Left lobe of liver (tissue), 2 donors: Measurements from ENCODE around the gene ARHGAP15. TPM values are rescaled to one million over a fixed set of nuclear protein-coding genes. Genes with fewer than 3 reads are reported as not detected.
"Not testable (repeated sequence)": the region's sequence is repeated elsewhere in the genome, so short reads cannot be mapped to it uniquely, and the experiment has no call there.

Experiments used
- ATAC-seq: fragments of 200-7000 bp; cut with Tn5 transposase; one replicate; pipeline ENCODE4 v1.9.1; 2020; ENCODE audit warnings: mild to moderate bottlenecking, moderate library complexity
- DNase-seq: peaks from one replicate; pipeline ENCODE4 v3.0.0-alpha.2; 2020; ENCODE audit warnings: low spot score
- total RNA-seq: library from RNA; stranded (reverse); gene quantifications from one replicate; pipeline ENCODE4 v1.2.1, GENCODE V29; 2021
- donor health status: DM: no; HTN: no; CAD: no; lungs with moderate emphysema.
- donor health status: DM: no; HTN: yes; CAD: no.

Gene ARHGAP15
- total RNA-seq, 1 donor from 2014 or later = 2.3 TPM

- DNase-seq (no peak), ATAC-seq (peak; percentile 23)
Observed at GRCh38 chr2:143521396-143521795, 392.2 kb downstream of the ARHGAP15 start.

- ATAC-seq (no peak), DNase-seq (no peak)
Observed at GRCh38 chr2:143522699-143523098, 393.5 kb downstream of the ARHGAP15 start.

GRCh38 chr2:143524119-143524553 lies 394.9 kb downstream of the ARHGAP15 start:
- DNase-seq = no peak
- peak; percentile 18 for ATAC-seq

GRCh38 chr2:143524559-143525401 lies 395.6 kb downstream of the ARHGAP15 start:
- no peak for DNase-seq
- ATAC-seq = no peak

GRCh38 chr2:143525402-143525860 lies 396.2 kb downstream of the ARHGAP15 start:
- DNase-seq = no peak
- no peak for ATAC-seq

- ATAC-seq (no peak), DNase-seq (no peak)
Observed at GRCh38 chr2:143526498-143526897, 397.3 kb downstream of the ARHGAP15 start.

GRCh38 chr2:143528021-143528420 lies 398.8 kb downstream of the ARHGAP15 start:
- no peak for DNase-seq
- no peak for ATAC-seq

- ATAC-seq = no peak
Observed at GRCh38 chr2:143529118-143529720, 400.0 kb downstream of the ARHGAP15 start.

GRCh38 chr2:143530758-143531157 lies 401.5 kb downstream of the ARHGAP15 start:
- DNase-seq = no peak
- no peak for ATAC-seq

More at GRCh38 chr2:143529118-143529720, 400.0 kb downstream of the ARHGAP15 start:
- DNase-seq = no peak

GRCh38 chr2:143532061-143532460 lies 402.8 kb downstream of the ARHGAP15 start:
- ATAC-seq (no peak), DNase-seq (no peak)

GRCh38 chr2:143533846-143534245 lies 404.6 kb downstream of the ARHGAP15 start:
- ATAC-seq = no peak
- no peak for DNase-seq

GRCh38 chr2:143535802-143536201 lies 406.6 kb downstream of the ARHGAP15 start:
- ATAC-seq = no peak
- DNase-seq = no peak

GRCh38 chr2:143541899-143542298 lies 412.7 kb downstream of the ARHGAP15 start:
- ATAC-seq, DNase-seq: not testable (repeated sequence)

GRCh38 chr2:143545059-143545948 lies 416.1 kb downstream of the ARHGAP15 start:
- no peak for ATAC-seq
- DNase-seq = no peak

- DNase-seq (no peak), ATAC-seq (no peak)
Observed at GRCh38 chr2:143545949-143546255, 416.7 kb downstream of the ARHGAP15 start.

GRCh38 chr2:143548032-143548431 lies 418.8 kb downstream of the ARHGAP15 start:
- DNase-seq = no peak
- ATAC-seq = no peak

- no peak for ATAC-seq
- DNase-seq = no peak
Observed at GRCh38 chr2:143550500-143550899, 421.3 kb downstream of the ARHGAP15 start.

- DNase-seq (no peak), ATAC-seq (no peak)
Observed at GRCh38 chr2:143551971-143552650, 422.9 kb downstream of the ARHGAP15 start.

GRCh38 chr2:143553261-143553660 lies 424.0 kb downstream of the ARHGAP15 start:
- no peak for ATAC-seq

GRCh38 chr2:143558665-143559064 lies 429.4 kb downstream of the ARHGAP15 start:
- no peak for ATAC-seq

More at GRCh38 chr2:143553261-143553660, 424.0 kb downstream of the ARHGAP15 start:
- no peak for DNase-seq

GRCh38 chr2:143559147-143559546 lies 429.9 kb downstream of the ARHGAP15 start:
- no peak for DNase-seq

More at GRCh38 chr2:143558665-143559064, 429.4 kb downstream of the ARHGAP15 start:
- no peak for DNase-seq

More at GRCh38 chr2:143559147-143559546, 429.9 kb downstream of the ARHGAP15 start:
- ATAC-seq = no peak
